ENCODE results near the gene BCAM.
"Not testable (repeated sequence)": the region's sequence is repeated elsewhere in the genome, so short reads cannot be mapped to it uniquely, and the experiment has no call there.

The BCAM gene

GRCh38 chr19:44822670-44823372 is 13.9 kb downstream of the BCAM start:
- H4K8ac ChIP-seq (ENCODE audit: low read depth, low read length): no peak overlapping the region
- no peak overlapping the region for H2BK5ac ChIP-seq (ENCODE audit: low read length)
- H3K36me3 ChIP-seq (ENCODE audit: control insufficient read depth, insufficient read depth, low read length): no peaks in the 10 kb centered on the region
- no CpG with 5 or more reads among the region's 10 CpGs for WGBS (ENCODE audit: extremely low coverage, insufficient coverage, low lambda C conversion rate)
- H3K4me1 ChIP-seq (ENCODE audit: control insufficient read depth, low read depth, low read length): no peaks in the 10 kb centered on the region
- no peak overlapping the region for H3K23ac ChIP-seq (ENCODE audit: low read length)
- H3K79me2 ChIP-seq (ENCODE audit: control insufficient read depth, insufficient read depth, low read length): no peaks in the 10 kb centered on the region
- no peak overlapping the region for H3K4ac ChIP-seq (ENCODE audit: low read depth, low read length)
- H3K27ac ChIP-seq (ENCODE audit: low read depth, low read length): no peak overlapping the region
- H2AK5ac ChIP-seq (ENCODE audit: low read length): no peak overlapping the region
- H3K56ac ChIP-seq (ENCODE audit: low read length): no peak overlapping the region
- H3K27me3 ChIP-seq (ENCODE audit: insufficient read depth, low read length, poor library complexity): no peaks in the 10 kb centered on the region
- DNase-seq: no peak
- no peak overlapping the region for H3K4me3 ChIP-seq (ENCODE audit: low read length)
- H3K79me1 ChIP-seq (ENCODE audit: low read length): no peaks in the 10 kb centered on the region
- H3K18ac ChIP-seq (ENCODE audit: low read length): no peak overlapping the region
- no peak overlapping the region for H4K5ac ChIP-seq (ENCODE audit: low read length)
- no peak overlapping the region for H3K9ac ChIP-seq (ENCODE audit: low read length)
- H2BK120ac ChIP-seq (ENCODE audit: low read depth, low read length): no peak overlapping the region
- no peak overlapping the region for H2BK15ac ChIP-seq (replicated peaks; ENCODE audit: low read depth)
- H3K4me2 ChIP-seq (ENCODE audit: low read length): no peak overlapping the region

- no peaks in the 10 kb centered on the region for H3K4me1 ChIP-seq (ENCODE audit: control insufficient read depth, low read depth, low read length)
- no peak for DNase-seq
- H4K5ac ChIP-seq (ENCODE audit: low read length): no peak overlapping the region
- H3K4ac ChIP-seq (ENCODE audit: low read depth, low read length): no peak overlapping the region
- WGBS (ENCODE audit: extremely low coverage, insufficient coverage, low lambda C conversion rate): no CpG with 5 or more reads among the region's 4 CpGs
- no peak overlapping the region for H3K4me3 ChIP-seq (ENCODE audit: low read length)
- H3K9ac ChIP-seq (ENCODE audit: low read length): no peak overlapping the region
- no peak overlapping the region for H4K8ac ChIP-seq (ENCODE audit: low read depth, low read length)
- no peaks in the 10 kb centered on the region for H3K79me2 ChIP-seq (ENCODE audit: control insufficient read depth, insufficient read depth, low read length)
- no peak overlapping the region for H3K4me2 ChIP-seq (ENCODE audit: low read length)
- H3K23ac ChIP-seq (ENCODE audit: low read length): no peak overlapping the region
- no peaks in the 10 kb centered on the region for H3K36me3 ChIP-seq (ENCODE audit: control insufficient read depth, insufficient read depth, low read length)
- no peak overlapping the region for H3K56ac ChIP-seq (ENCODE audit: low read length)
- H3K27me3 ChIP-seq (ENCODE audit: insufficient read depth, low read length, poor library complexity): no peaks in the 10 kb centered on the region
- no peaks in the 10 kb centered on the region for H3K79me1 ChIP-seq (ENCODE audit: low read length)
- no peak overlapping the region for H2BK120ac ChIP-seq (ENCODE audit: low read depth, low read length)
- H2BK15ac ChIP-seq (replicated peaks; ENCODE audit: low read depth): no peak overlapping the region
- H2BK5ac ChIP-seq (ENCODE audit: low read length): no peak overlapping the region
- no peak overlapping the region for H2AK5ac ChIP-seq (ENCODE audit: low read length)
- no peak overlapping the region for H3K18ac ChIP-seq (ENCODE audit: low read length)
- no peak overlapping the region for H3K27ac ChIP-seq (ENCODE audit: low read depth, low read length)
These were observed 14.4 kb downstream of the BCAM start for GRCh38 chr19:44823373-44823698.

GRCh38 chr19:44824761-44825160 is 15.9 kb downstream of the BCAM start:
- no peak overlapping the region for H3K4me3 ChIP-seq (ENCODE audit: low read length)
- no peak overlapping the region for H2BK15ac ChIP-seq (replicated peaks; ENCODE audit: low read depth)
- H3K4me2 ChIP-seq (ENCODE audit: low read length): no peak overlapping the region
- DNase-seq: no peak
- H2AK5ac ChIP-seq (ENCODE audit: low read length): no peak overlapping the region
- H3K79me2 ChIP-seq (ENCODE audit: control insufficient read depth, insufficient read depth, low read length): no peaks in the 10 kb centered on the region
- no peaks in the 10 kb centered on the region for H3K27me3 ChIP-seq (ENCODE audit: insufficient read depth, low read length, poor library complexity)
- H3K9ac ChIP-seq (ENCODE audit: low read length): no peak overlapping the region
- H3K36me3 ChIP-seq (ENCODE audit: control insufficient read depth, insufficient read depth, low read length): no peaks in the 10 kb centered on the region
- H3K18ac ChIP-seq (ENCODE audit: low read length): no peak overlapping the region
- H3K27ac ChIP-seq (ENCODE audit: low read depth, low read length): no peak overlapping the region
- no peaks in the 10 kb centered on the region for H3K4me1 ChIP-seq (ENCODE audit: control insufficient read depth, low read depth, low read length)
- no peak overlapping the region for H3K23ac ChIP-seq (ENCODE audit: low read length)
- no peak overlapping the region for H3K4ac ChIP-seq (ENCODE audit: low read depth, low read length)
- no peak overlapping the region for H2BK120ac ChIP-seq (ENCODE audit: low read depth, low read length)
- no peak overlapping the region for H3K56ac ChIP-seq (ENCODE audit: low read length)
- no peak overlapping the region for H4K8ac ChIP-seq (ENCODE audit: low read depth, low read length)
- no CpG with 5 or more reads among the region's 4 CpGs for WGBS (ENCODE audit: extremely low coverage, insufficient coverage, low lambda C conversion rate)
- no peaks in the 10 kb centered on the region for H3K79me1 ChIP-seq (ENCODE audit: low read length)
- H2BK5ac ChIP-seq (ENCODE audit: low read length): no peak overlapping the region
- H4K5ac ChIP-seq (ENCODE audit: low read length): no peak overlapping the region

- DNase-seq: not testable (repeated sequence)
- WGBS (ENCODE audit: extremely low coverage, insufficient coverage, low lambda C conversion rate): no CpG with 5 or more reads among the region's 6 CpGs
These were observed 24.0 kb downstream of the BCAM start for GRCh38 chr19:44832875-44833274.

GRCh38 chr19:44834399-44834798 is 25.5 kb downstream of the BCAM start:
- H3K27ac ChIP-seq (ENCODE audit: low read depth, low read length); H3K9ac ChIP-seq (ENCODE audit: low read length); H3K56ac ChIP-seq (ENCODE audit: low read length); H3K79me2 ChIP-seq (ENCODE audit: control insufficient read depth, insufficient read depth, low read length); H2BK15ac ChIP-seq (replicated peaks; ENCODE audit: low read depth); H3K23ac ChIP-seq (ENCODE audit: low read length); H4K5ac ChIP-seq (ENCODE audit: low read length); H3K18ac ChIP-seq (ENCODE audit: low read length); H3K27me3 ChIP-seq (ENCODE audit: insufficient read depth, low read length, poor library complexity); H2BK5ac ChIP-seq (ENCODE audit: low read length); H3K4me1 ChIP-seq (ENCODE audit: control insufficient read depth, low read depth, low read length); H3K79me1 ChIP-seq (ENCODE audit: low read length); H2AK5ac ChIP-seq (ENCODE audit: low read length); H3K4me2 ChIP-seq (ENCODE audit: low read length); DNase-seq; H3K36me3 ChIP-seq (ENCODE audit: control insufficient read depth, insufficient read depth, low read length); H3K4ac ChIP-seq (ENCODE audit: low read depth, low read length); H2BK120ac ChIP-seq (ENCODE audit: low read depth, low read length); H4K8ac ChIP-seq (ENCODE audit: low read depth, low read length); H3K4me3 ChIP-seq (ENCODE audit: low read length): not testable (repeated sequence)
- WGBS (ENCODE audit: extremely low coverage, insufficient coverage, low lambda C conversion rate): no CpG with 5 or more reads among the region's 8 CpGs

More at GRCh38 chr19:44832875-44833274, 24.0 kb downstream of the BCAM start:
- H3K27me3 ChIP-seq (ENCODE audit: insufficient read depth, low read length, poor library complexity); H3K79me1 ChIP-seq (ENCODE audit: low read length); H2BK120ac ChIP-seq (ENCODE audit: low read depth, low read length); H3K4me1 ChIP-seq (ENCODE audit: control insufficient read depth, low read depth, low read length); H3K9ac ChIP-seq (ENCODE audit: low read length); H2AK5ac ChIP-seq (ENCODE audit: low read length); H3K56ac ChIP-seq (ENCODE audit: low read length); H3K79me2 ChIP-seq (ENCODE audit: control insufficient read depth, insufficient read depth, low read length); H3K36me3 ChIP-seq (ENCODE audit: control insufficient read depth, insufficient read depth, low read length); H4K8ac ChIP-seq (ENCODE audit: low read depth, low read length); H3K4me2 ChIP-seq (ENCODE audit: low read length); H3K27ac ChIP-seq (ENCODE audit: low read depth, low read length); H3K4ac ChIP-seq (ENCODE audit: low read depth, low read length); H4K5ac ChIP-seq (ENCODE audit: low read length); H3K18ac ChIP-seq (ENCODE audit: low read length); H3K4me3 ChIP-seq (ENCODE audit: low read length); H3K23ac ChIP-seq (ENCODE audit: low read length); H2BK15ac ChIP-seq (replicated peaks; ENCODE audit: low read depth); H2BK5ac ChIP-seq (ENCODE audit: low read length): not testable (repeated sequence)

- Histone ChIP-seq H2BK15ac (replicated peaks; ENCODE audit: low read depth) (no peak overlapping the region), H4K8ac (ENCODE audit: low read depth, low read length) (no peak overlapping the region), H3K79me1 (ENCODE audit: low read length) (no peaks in the 10 kb centered on the region), H2BK120ac (ENCODE audit: low read depth, low read length) (no peak overlapping the region), H4K5ac (ENCODE audit: low read length) (no peak overlapping the region), H3K79me2 (ENCODE audit: control insufficient read depth, insufficient read depth, low read length) (no peaks in the 10 kb centered on the region), H2AK5ac (ENCODE audit: low read length) (no peak overlapping the region), H3K56ac (ENCODE audit: low read length) (no peak overlapping the region), H3K9ac (ENCODE audit: low read length) (no peak overlapping the region), H3K4me2 (ENCODE audit: low read length) (no peak overlapping the region), H3K27me3 (ENCODE audit: insufficient read depth, low read length, poor library complexity) (no peaks in the 10 kb centered on the region), H3K4ac (ENCODE audit: low read depth, low read length) (no peak overlapping the region), H3K23ac (ENCODE audit: low read length) (no peak overlapping the region), H3K18ac (ENCODE audit: low read length) (no peak overlapping the region), H3K4me1 (ENCODE audit: control insufficient read depth, low read depth, low read length) (no peaks in the 10 kb centered on the region), H2BK5ac (ENCODE audit: low read length) (no peak overlapping the region), H3K36me3 (ENCODE audit: control insufficient read depth, insufficient read depth, low read length) (no peaks in the 10 kb centered on the region), H3K4me3 (ENCODE audit: low read length) (no peak overlapping the region), H3K27ac (ENCODE audit: low read depth, low read length) (no peak overlapping the region)
- no CpG with 5 or more reads among the region's 2 CpGs for WGBS (ENCODE audit: extremely low coverage, insufficient coverage, low lambda C conversion rate)
- peak; percentile 59 for DNase-seq
These were observed 30.4 kb downstream of the BCAM start for GRCh38 chr19:44839276-44839675.

Measured in mesendoderm (in vitro differentiated cells).